ENCODE results near the gene DENND1A. TPM values are rescaled to one million over a fixed set of nuclear protein-coding genes. Genes with fewer than 3 reads are reported as not detected.
"Not testable (repeated sequence)": the region's sequence is repeated elsewhere in the genome, so short reads cannot be mapped to it uniquely, and the experiment has no call there.

DENND1A gene
- total RNA-seq, 3 donors from 2014 or later = 18.4 to 21.3 (median 20.1) TPM

GRCh38 chr9:123941524-123942070 is 11.7 kb upstream of the DENND1A start:
- no peak for DNase-seq (ENCODE audit: low spot score in 2 of 2)
- no peaks in the 10 kb centered on the region for H3K27me3 ChIP-seq
- no peak overlapping the region for H3K27ac ChIP-seq
- H3K4me1 ChIP-seq = no peaks in the 10 kb centered on the region
- TF ChIP-seq POLR2A (IDR thresholded peaks at IDR 0.05) = no peak
- no peak for TF ChIP-seq POLR2AphosphoS5 (IDR thresholded peaks at IDR 0.05)
- no peak for TF ChIP-seq CTCF (IDR thresholded peaks at IDR 0.05)
- no peaks in the 10 kb centered on the region for H3K36me3 ChIP-seq
- H3K9me3 ChIP-seq = peaks cover 0 to 3% of the 10 kb centered on the region in 2 donors
- intact Hi-C loops (cut with DNase I; ENCODE audit: low total_unique reads) = no loop called here
- no peak overlapping the region for H3K4me3 ChIP-seq

- intact Hi-C loops (cut with DNase I; ENCODE audit: low total_unique reads) = no loop called here
- Histone ChIP-seq H3K9me3 (peaks cover 0 to 7% of the 10 kb centered on the region in 2 donors), H3K4me1 (no peaks in the 10 kb centered on the region), H3K27me3 (no peaks in the 10 kb centered on the region), H3K27ac (no peak overlapping the region), H3K4me3 (no peak overlapping the region), H3K36me3 (no peaks in the 10 kb centered on the region)
- TF ChIP-seq CTCF (IDR thresholded peaks at IDR 0.05) = no peak
- TF ChIP-seq POLR2AphosphoS5 (IDR thresholded peaks at IDR 0.05) = no peak
- TF ChIP-seq POLR2A (IDR thresholded peaks at IDR 0.05) = no peak
- no peak for DNase-seq (ENCODE audit: low spot score in 2 of 2)
Measured at GRCh38 chr9:123940721-123941523, 11.0 kb upstream of the DENND1A start.

DNA sequence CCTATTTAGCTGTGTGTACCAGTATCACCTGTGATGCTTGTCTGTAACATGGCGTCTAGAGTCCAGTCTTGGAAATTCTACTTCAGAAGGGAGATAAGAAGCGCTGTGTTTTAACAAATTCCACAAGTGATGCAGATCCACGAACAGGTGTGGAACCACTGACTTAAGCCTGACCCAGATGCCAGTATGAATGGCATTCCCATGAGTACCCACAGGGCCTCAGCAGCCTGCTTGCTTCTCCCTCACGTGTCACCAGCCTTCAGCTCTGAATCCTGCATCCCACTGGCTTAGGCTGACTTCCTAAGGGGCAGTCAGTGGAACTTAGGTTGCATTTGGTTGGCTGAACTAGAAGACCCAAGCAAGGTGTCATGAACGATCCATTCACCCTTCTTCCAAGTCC is 8.5 kb upstream of the DENND1A start:
- no peaks in the 10 kb centered on the region for H3K27me3 ChIP-seq
- no peak overlapping the region for H3K4me3 ChIP-seq
- no peaks in the 10 kb centered on the region for H3K36me3 ChIP-seq
- no peak for DNase-seq (ENCODE audit: low spot score in 2 of 2)
- TF ChIP-seq POLR2AphosphoS5 (IDR thresholded peaks at IDR 0.05) = no peak
- no peak for TF ChIP-seq CTCF (IDR thresholded peaks at IDR 0.05)
- TF ChIP-seq POLR2A (IDR thresholded peaks at IDR 0.05) = no peak
- intact Hi-C loops (cut with DNase I; ENCODE audit: low total_unique reads) = no loop called here
- H3K4me1 ChIP-seq = no peaks in the 10 kb centered on the region
- no peak overlapping the region for H3K27ac ChIP-seq
- peaks cover 0 to 7% of the 10 kb centered on the region in 2 donors for H3K9me3 ChIP-seq

DNA sequence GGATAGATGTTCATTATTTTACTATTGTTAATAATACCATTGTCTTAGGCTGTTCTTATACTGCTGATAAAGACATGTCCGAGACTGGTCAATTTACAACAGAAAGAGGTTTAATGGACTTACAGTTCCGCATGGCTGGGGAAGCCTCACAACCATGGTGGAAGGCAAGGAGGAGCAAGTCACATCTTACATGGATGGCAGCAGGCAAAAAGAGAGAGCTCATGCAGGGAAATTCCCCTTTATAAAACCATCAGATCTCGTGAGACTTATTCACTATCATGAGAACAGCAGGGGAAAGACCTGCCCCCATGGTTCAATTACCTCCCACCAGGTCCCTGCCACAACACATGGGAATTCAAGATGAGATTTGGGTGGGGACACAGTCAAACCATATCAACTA is 6.6 kb upstream of the DENND1A start:
- intact Hi-C loops (cut with DNase I; ENCODE audit: low total_unique reads); DNase-seq (ENCODE audit: low spot score in 2 of 2); H3K36me3 ChIP-seq; H3K27me3 ChIP-seq; H3K9me3 ChIP-seq; H3K27ac ChIP-seq; H3K4me1 ChIP-seq; H3K4me3 ChIP-seq: not testable (repeated sequence)

- Histone ChIP-seq H3K27me3 (no peaks in the 10 kb centered on the region), H3K4me1 (no peaks in the 10 kb centered on the region), H3K4me3 (no peak overlapping the region), H3K9me3 (peaks cover 0 to 7% of the 10 kb centered on the region in 2 donors), H3K36me3 (no peaks in the 10 kb centered on the region), H3K27ac (no peak overlapping the region)
- intact Hi-C loops (cut with DNase I; ENCODE audit: low total_unique reads) = no loop called here
- no peak for DNase-seq (ENCODE audit: low spot score in 2 of 2)
- TF ChIP-seq POLR2A (IDR thresholded peaks at IDR 0.05) = no peak
- TF ChIP-seq POLR2AphosphoS5 (IDR thresholded peaks at IDR 0.05) = no peak
- TF ChIP-seq CTCF (IDR thresholded peaks at IDR 0.05) = no peak
Measured at GRCh38 chr9:123933440-123934212, 3.7 kb upstream of the DENND1A start.
